K562 (cell line): ENCODE data around the gene ANO7. TPM values are rescaled to one million over a fixed set of nuclear protein-coding genes. Genes with fewer than 3 reads are reported as not detected.

ENCODE experiments used
- ATAC-seq: fragments of 200-7000 bp; cut with Tn5 transposase; 3 replicates; pipeline ENCODE4 v1.9.1; 2020; ENCODE audit warnings: moderate library complexity
- BruUV-seq: library from RNA; stranded (reverse); fragments of 400-500 nt; replicated peaks from 2 replicates; lab custom pipeline; 2021; lab: Mats Ljungman, UMichigan
- CTCF ChIA-PET: fragments of 300-600 bp; formaldehyde crosslinking; extraction: SDS; loops from one replicate; lab custom pipeline; 2021; ENCODE audit warnings: low intra/inter-chr PET ratio; lab: Yijun Ruan, JAX
- POLR2A ChIA-PET: fragments of 300-600, 350-650 bp; sonication (Branson Sonifier 250); formaldehyde crosslinking; extraction: SDS; loops from one replicate; lab custom pipeline; 2021; ENCODE audit warnings: antibody characterized with exemption, inconsistent platforms; lab: Yijun Ruan, JAX
- DNase-seq, 4 experiments: peaks; one replicate each; pipeline versions ENCODE4 v3.0.0 to v3.0.0-alpha.2; 2011 to 2018; ENCODE audit warnings: low spot score in 3 of 4, mixed read lengths in 3 of 4; ENCODE audit errors: extremely low read depth in 1 of 4
- FAIRE-seq: peaks from 2 replicates; lab custom pipeline; 2011; peaks lifted over from hg19 to GRCh38; lab: Jason Lieb, UNC
- H2AFZ ChIP-seq: 2 replicates; pipeline ENCODE4 v1.6.0; 2011; ENCODE audit warnings: low read depth, low read length, control low read depth, inconsistent platforms
- H3K27ac ChIP-seq: fragments of 200-600 bp; 3 replicates; pipeline ENCODE4 v1.8.0; 2011; ENCODE audit warnings: low read depth, mild to moderate bottlenecking, control low read depth, inconsistent platforms, low read length, moderate library complexity, mixed read lengths; ENCODE audit errors: extremely low read depth
- H3K27me3 ChIP-seq, 2 experiments: fragments of 300-600 bp in 1 of 2; 2 replicates in 1 of 2; 3 replicates in 1 of 2; pipeline versions ENCODE4 v1.6.0 to v1.8.0; 2011; ENCODE audit warnings: inconsistent platforms in 2 of 2, low read length in 2 of 2, mild to moderate bottlenecking in 1 of 2, mixed read lengths in 1 of 2, moderate library complexity in 1 of 2; ENCODE audit not compliant: control insufficient read depth in 2 of 2, insufficient read depth in 2 of 2
- H3K36me3 ChIP-seq: fragments of 300-600 bp; 3 replicates; pipeline ENCODE4 v1.8.0; 2011; ENCODE audit warnings: mild to moderate bottlenecking, low read length, inconsistent platforms; ENCODE audit not compliant: control insufficient read depth, insufficient read depth
- H3K4me1 ChIP-seq, 2 experiments: fragments of 200-600 bp in 1 of 2; replicated peaks in 1 of 2; 2 replicates in 1 of 2; 3 replicates in 1 of 2; pipeline versions ENCODE4 v1.5.1 to v1.8.0; 2011; ENCODE audit warnings: inconsistent platforms in 2 of 2, low read length in 2 of 2, mild to moderate bottlenecking in 1 of 2, mixed read lengths in 1 of 2, moderate library complexity in 1 of 2; ENCODE audit not compliant: control insufficient read depth in 2 of 2, insufficient read depth in 2 of 2
- H3K4me2 ChIP-seq: 2 replicates; pipeline ENCODE4 v1.6.1; 2011; ENCODE audit warnings: low read length, control low read depth, inconsistent platforms, mixed read lengths; ENCODE audit not compliant: insufficient read depth
- H3K4me3 ChIP-seq: fragments of 200-600 bp; sonication (generic), shearing (Covaris generic); 2 replicates; pipeline ENCODE4 v1.5.1; 2016; ENCODE audit warnings: control low read depth, inconsistent platforms
- H3K79me2 ChIP-seq: fragments of 200-600 bp; 3 replicates; pipeline ENCODE4 v1.8.0; 2011; ENCODE audit warnings: low read length, inconsistent platforms; ENCODE audit not compliant: control insufficient read depth, insufficient read depth
- H3K9ac ChIP-seq, 2 experiments: 2 replicates each; pipeline versions ENCODE4 v1.6.0 to v1.6.1; 2011; ENCODE audit warnings: low read depth in 2 of 2, low read length in 2 of 2, control low read depth in 1 of 2, inconsistent platforms in 1 of 2, mild to moderate bottlenecking in 1 of 2, mixed read lengths in 1 of 2; ENCODE audit not compliant: insufficient read depth in 1 of 2
- H3K9me1 ChIP-seq: one replicate; pipeline ENCODE4 v1.6.0; 2011; ENCODE audit warnings: inconsistent platforms, mild to moderate bottlenecking, low read length, moderate library complexity; ENCODE audit not compliant: control insufficient read depth, insufficient read depth
- H3K9me3 ChIP-seq: replicated peaks from 2 replicates; pipeline ENCODE4 v1.5.1; 2011; ENCODE audit warnings: low read depth, low read length, inconsistent platforms; ENCODE audit not compliant: control insufficient read depth, insufficient read depth
- H4K20me1 ChIP-seq: replicated peaks from 2 replicates; pipeline ENCODE4 v1.6.1; 2011; ENCODE audit warnings: low read length, inconsistent platforms, mixed read lengths; ENCODE audit not compliant: control insufficient read depth, insufficient read depth
- CAMTA2 ChIP-seq: fragments of 250-450 bp; sonication (Bioruptor Pico); conservative IDR thresholded peaks from 2 replicates; pipeline ENCODE4 v1.5.1; 2022
- CBFA2T2 ChIP-seq: fragments of 450-650 bp; conservative IDR thresholded peaks from 2 replicates; pipeline ENCODE4 v1.6.1; 2017; ENCODE audit warnings: mild to moderate bottlenecking
- E2F6 ChIP-seq, 2 experiments: IDR thresholded peaks; 2 replicates each; pipeline ENCODE4 v1.6.1; 2011; ENCODE audit warnings: borderline replicate concordance in 1 of 2, control low read depth in 1 of 2, low read depth in 1 of 2, low read length in 1 of 2, mild to moderate bottlenecking in 1 of 2, mixed read lengths in 1 of 2, moderate library complexity in 1 of 2; ENCODE audit not compliant: insufficient read depth in 1 of 2, insufficient read length in 1 of 2, poor library complexity in 1 of 2, severe bottlenecking in 1 of 2; ENCODE audit errors: extremely low read depth in 1 of 2
- FIP1L1 ChIP-seq: fragments of 200-400 bp; formaldehyde crosslinking; IDR thresholded peaks from 2 replicates; pipeline ENCODE4 v1.6.1; 2018; ENCODE audit warnings: mild to moderate bottlenecking, low read depth, low read length; ENCODE audit not compliant: poor library complexity, severe bottlenecking
- GABPA ChIP-seq: fragments of 200-800 bp; sonication (Bioruptor generic); conservative IDR thresholded peaks from 2 replicates; pipeline ENCODE4 v1.6.1; 2016; ENCODE audit warnings: low read depth, missing genetic modification characterization, missing compliant biosample characterization
- HOXB6 ChIP-seq: fragments of 250-450 bp; sonication (Bioruptor Pico); IDR thresholded peaks from 2 replicates; pipeline ENCODE4 v1.5.1; 2022; ENCODE audit warnings: mild to moderate bottlenecking, borderline replicate concordance
- KLF6 ChIP-seq: fragments of 250-450 bp; sonication (Bioruptor Pico); IDR thresholded peaks from 2 replicates; pipeline ENCODE4 v1.4.0; 2020; ENCODE audit warnings: mild to moderate bottlenecking, moderate library complexity, borderline replicate concordance
- XRCC5 ChIP-seq: fragments of 200-400 bp; formaldehyde crosslinking; IDR thresholded peaks from 2 replicates; pipeline ENCODE4 v1.6.1; 2017; ENCODE audit warnings: low read depth, mild to moderate bottlenecking, low read length
- ZBTB33 ChIP-seq: sonication (generic); formaldehyde crosslinking; IDR thresholded peaks from 2 replicates; pipeline ENCODE4 v1.8.1; 2023; ENCODE audit warnings: mild to moderate bottlenecking, missing genetic modification reagents
- ZNF253 ChIP-seq: fragments of 250-450 bp; sonication (Bioruptor Pico); conservative IDR thresholded peaks from 2 replicates; pipeline ENCODE4 v1.6.1; 2021; ENCODE audit warnings: mild to moderate bottlenecking
- ZNF561 ChIP-seq: fragments of 450-650 bp; formaldehyde crosslinking; conservative IDR thresholded peaks from 2 replicates; pipeline ENCODE4 v1.4.0; 2020; ENCODE audit warnings: mild to moderate bottlenecking, moderate library complexity
- WGBS: fragments of 100-300 bp; shearing (Covaris generic); methylation state at CpG from one replicate; pipeline ENCODE4 v1.1.6; 2016; ENCODE audit warnings: low coverage, mixed read lengths; ENCODE audit not compliant: insufficient coverage; ENCODE audit errors: missing lambda C conversion rate; 5-methylcytosine and 5-hydroxymethylcytosine counted together
- in situ Hi-C: fragments of 300-500 bp; cut with MboI; formaldehyde crosslinking; loops from 4 replicates; pipeline ENCODE4 v1.15.0; 2018; ENCODE audit warnings: inconsistent platforms, mixed read lengths
- intact Hi-C: fragments of 100-400 bp; cut with micrococcal nuclease; formaldehyde crosslinking; loops from 2 replicates; pipeline ENCODE4 v1.14.2; 2022
- polyA plus RNA-seq, 8 experiments: library from polyadenylated mRNA; depleted of rRNA in 4 of 8; stranded (reverse) in 5 of 8; unstranded in 3 of 8; fragments of >200 nt; fragmentation: Nextera tagmentation in 2 of 8; fragmentation: Illumina TruSeq in 1 of 8; extraction: Ambion mirVana in 2 of 8; extraction: Trizol in 1 of 8; gene quantifications; 2 replicates each; pipeline versions ENCODE4 v1.2.1 to v1.2.3, GENCODE V29; 2011 to 2014; ENCODE audit warnings: inconsistent platforms in 1 of 8, missing spikeins in 1 of 8
- total RNA-seq, 7 experiments: library from RNA; depleted of rRNA in 6 of 7; stranded (reverse); fragments of >200 nt in 6 of 7; fragmentation: Illumina TruSeq in 2 of 7; extraction: Trizol in 2 of 7; gene quantifications; 2 replicates each; pipeline versions ENCODE4 v1.2.1 to v1.2.3, GENCODE V29; 2011 to 2021; ENCODE audit warnings: low replicate concordance in 1 of 7

ANO7 gene
- total and polyA plus RNA-seq, 9 of the 15 experiments (the other 6 are each of a cell fraction or from before 2014, with no cell fraction given), result 0.28 to 5.1 (median 1.1) TPM

GRCh38 chr2:241173557-241173956 lies 14.9 kb upstream of the ANO7 start:
- Histone ChIP-seq H3K4me3 (no peak overlapping the region), H3K9ac (no peak overlapping the region), H3K9me1 (no peaks in the 10 kb centered on the region)
- no peak for TF ChIP-seq GABPA (tag)
- no peak for TF ChIP-seq ZBTB33 (CRISPR knock-in tag)
- no peak for TF ChIP-seq FIP1L1
- no peak for TF ChIP-seq XRCC5
- TF ChIP-seq KLF6 (CRISPR knock-in tag), result no peak
- TF ChIP-seq CBFA2T2, result no peak
- TF ChIP-seq E2F6 (IDR thresholded peaks at IDR 0.05; ENCODE audit: borderline replicate concordance in 1 of 2, extremely low read depth in 1 of 2, insufficient read depth in 1 of 2, insufficient read length in 1 of 2, low read depth in 1 of 2, low read length in 1 of 2, poor library complexity in 1 of 2, severe bottlenecking in 1 of 2), result no peak
- no peak for TF ChIP-seq CAMTA2
- TF ChIP-seq HOXB6 (CRISPR knock-in tag), result no peak
- TF ChIP-seq ZNF253 (CRISPR knock-in tag), result no peak
- TF ChIP-seq ZNF561 (CRISPR knock-in tag), result no peak
- TF ChIP-seq, all 486 proteins: peak for 0
- Histone ChIP-seq H3K27me3 (no peaks in the 10 kb centered on the region), H4K20me1 (no peaks in the 10 kb centered on the region), H3K36me3 (peaks cover 25% of the 10 kb centered on the region; the same call in 2 of the 3 replicates), H3K79me2 (no peaks in the 10 kb centered on the region), H3K4me1 (no peaks in the 10 kb centered on the region), H3K4me2 (no peak overlapping the region), H3K9me3 (no peaks in the 10 kb centered on the region), H3K27ac (no peak overlapping the region), H2AFZ (no peak overlapping the region)
- in situ Hi-C loops, result no loop called here
- FAIRE-seq, result no peak
- 100% methylated on average over 1 of the region's 2 CpGs for WGBS
- intact Hi-C loops, result no loop called here
- no peak for ATAC-seq
- BruUV-seq, result no TSS peak
- DNase-seq, result no peak
- ChIA-PET POLR2A (no interaction called here), CTCF (no interaction called here)
